GM21390 (cell line): Measurements from ENCODE around the gene STK25.

Experiments
- ATAC-seq: cut with Tn5 transposase; IDR thresholded peaks from one replicate; pipeline ENCODE4 v1.9.1; 2021; ENCODE audit not compliant: unreplicated experiment

STK25 gene

GRCh38 chr2:241495172-241496002 is 13.0 kb downstream of the STK25 start:
- no peak for ATAC-seq

GRCh38 chr2:241494311-241494908 is 14.0 kb downstream of the STK25 start:
- ATAC-seq, result no peak

- ATAC-seq, result no peak
These were observed 15.3 kb downstream of the STK25 start for GRCh38 chr2:241493092-241493491.

- ATAC-seq, result no peak
These were observed 16.2 kb downstream of the STK25 start for GRCh38 chr2:241492174-241492565.

- ATAC-seq, result no peak
These were observed 16.7 kb downstream of the STK25 start for GRCh38 chr2:241491549-241492173.

- ATAC-seq, result no peak
These were observed 17.4 kb downstream of the STK25 start for GRCh38 chr2:241490825-241491506.

GRCh38 chr2:241489733-241490680 is 18.4 kb downstream of the STK25 start:
- no peak for ATAC-seq

GRCh38 chr2:241489088-241489487 is 19.3 kb downstream of the STK25 start:
- no peak for ATAC-seq

- ATAC-seq, result no peak
These were observed 23.0 kb downstream of the STK25 start for GRCh38 chr2:241485172-241485911.

- no peak for ATAC-seq
These were observed 25.1 kb downstream of the STK25 start for GRCh38 chr2:241483305-241483704.

GRCh38 chr2:241482126-241482955 is 26.0 kb downstream of the STK25 start:
- no peak for ATAC-seq

GRCh38 chr2:241481687-241482086 is 26.7 kb downstream of the STK25 start:
- ATAC-seq, result no peak

- ATAC-seq, result no peak
These were observed 29.1 kb downstream of the STK25 start for GRCh38 chr2:241479026-241479898.

GRCh38 chr2:241478166-241478565 is 30.2 kb downstream of the STK25 start:
- no peak for ATAC-seq

GRCh38 chr2:241475267-241475666 is 33.1 kb downstream of the STK25 start:
- ATAC-seq, result no peak

GRCh38 chr2:241473399-241473798 is 35.0 kb downstream of the STK25 start:
- no peak for ATAC-seq

GRCh38 chr2:241469746-241470145 is 38.6 kb downstream of the STK25 start:
- ATAC-seq, result no peak

GRCh38 chr2:241468476-241468781 is 40.0 kb downstream of the STK25 start:
- ATAC-seq, result no peak
